Activated CD8-positive, alpha-beta memory T cell treated with anti-CD3 and anti-CD28 coated beads for 4 hours (primary cell): ENCODE measurements around the gene FLYWCH2.

Experiments
- DNase-seq, 2 donors: peaks; one replicate each; pipeline ENCODE4 v3.0.0-alpha.2; 2020; ENCODE audit warnings: low read depth in 2 of 2

Gene FLYWCH2

GRCh38 chr16:2853531-2854073 lies 29.4 kb upstream of the FLYWCH2 start:
- DNase-seq = no peak

- DNase-seq = no peak
Measured at GRCh38 chr16:2854700-2855309, 28.2 kb upstream of the FLYWCH2 start.

GRCh38 chr16:2855536-2855935 lies 27.5 kb upstream of the FLYWCH2 start:
- no peak for DNase-seq

GRCh38 chr16:2856061-2856670 lies 26.8 kb upstream of the FLYWCH2 start:
- no peak for DNase-seq

- DNase-seq = no peak
Measured at GRCh38 chr16:2856686-2857450, 26.1 kb upstream of the FLYWCH2 start.

- DNase-seq = no peak
Measured at GRCh38 chr16:2857451-2858244, 25.4 kb upstream of the FLYWCH2 start, which contains the start of gene PRSS22. PRSS22 (minus strand) TSS chr16:2858170; CDS start chr16:2858104, 66 bp downstream.

GRCh38 chr16:2858245-2859025 lies 24.6 kb upstream of the FLYWCH2 start:
- DNase-seq = no peak

DNA sequence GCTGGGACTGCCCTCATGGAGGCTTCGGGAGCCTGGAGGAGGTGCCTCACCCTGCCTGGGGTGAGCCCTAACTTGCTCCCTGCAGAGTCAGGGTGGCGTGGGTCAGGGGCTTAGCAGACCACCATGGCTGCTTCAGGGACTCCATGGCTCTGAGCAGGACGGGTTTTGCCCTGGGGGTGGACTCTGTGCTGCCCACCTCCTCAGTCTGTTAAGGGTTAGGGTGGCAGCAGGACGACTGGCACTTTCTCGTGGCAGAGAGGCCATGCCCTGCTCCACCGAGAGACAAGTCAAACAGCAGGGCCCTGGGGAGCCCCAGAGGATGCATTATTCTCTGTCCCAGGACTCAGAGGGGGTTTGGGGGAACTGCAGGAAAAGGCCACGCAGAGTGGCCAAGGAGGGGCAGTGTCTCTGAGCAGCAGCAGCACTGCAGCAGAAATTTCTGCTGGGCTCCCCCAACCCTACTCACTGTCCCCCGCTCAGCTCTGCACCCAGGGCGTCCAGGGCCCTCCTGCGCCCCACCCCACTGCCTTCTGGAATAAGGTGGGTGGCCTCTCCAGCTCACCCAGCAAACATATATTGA lies 23.2 kb upstream of the FLYWCH2 start:
- no peak for DNase-seq

GRCh38 chr16:2860826-2861567 lies 22.0 kb upstream of the FLYWCH2 start:
- DNase-seq = no peak

DNA sequence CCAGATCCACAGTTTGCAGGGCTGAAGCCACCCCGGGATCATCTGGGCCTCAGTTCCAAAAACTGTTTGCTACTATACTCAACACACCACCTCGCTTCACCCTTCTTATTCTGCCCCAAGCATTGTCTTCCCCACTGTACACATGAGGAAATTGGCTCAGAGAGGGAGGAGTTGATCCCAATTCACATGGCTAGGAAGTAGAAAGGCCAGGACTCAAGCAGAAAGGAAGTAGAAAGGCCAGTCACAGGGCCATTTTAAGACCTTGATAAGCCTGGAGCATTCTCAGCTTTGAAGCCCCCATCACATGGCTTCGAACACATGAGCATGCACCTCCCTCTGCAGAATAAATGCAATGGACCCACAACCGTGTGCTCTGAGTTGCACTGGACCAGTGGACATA lies 17.4 kb upstream of the FLYWCH2 start:
- DNase-seq = no peak

DNA sequence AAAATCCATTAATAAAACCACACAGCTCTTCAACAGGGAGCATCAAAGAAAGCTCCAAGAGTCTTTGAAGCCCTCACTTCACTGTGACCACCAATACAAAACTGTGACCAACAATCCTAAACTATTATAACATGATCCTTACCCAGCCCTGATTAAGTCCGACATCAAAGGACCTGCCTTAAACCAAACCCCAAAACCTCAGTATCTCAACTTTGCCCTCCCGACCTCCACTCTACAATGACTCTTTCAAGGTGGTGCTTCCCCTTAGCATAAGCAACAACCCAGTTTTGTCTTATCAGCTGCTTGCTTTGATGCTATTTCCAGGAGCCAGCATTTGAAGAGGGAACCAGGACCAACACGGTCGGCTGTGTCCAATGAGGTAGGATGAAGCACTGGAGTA lies 16.6 kb upstream of the FLYWCH2 start:
- DNase-seq = no peak

GRCh38 chr16:2867661-2867986 lies 15.4 kb upstream of the FLYWCH2 start:
- DNase-seq = no peak

GRCh38 chr16:2867987-2868789 lies 14.8 kb upstream of the FLYWCH2 start:
- DNase-seq = peak; percentile 86 to 90

GRCh38 chr16:2871926-2872325 lies 11.1 kb upstream of the FLYWCH2 start:
- DNase-seq = no peak

DNA sequence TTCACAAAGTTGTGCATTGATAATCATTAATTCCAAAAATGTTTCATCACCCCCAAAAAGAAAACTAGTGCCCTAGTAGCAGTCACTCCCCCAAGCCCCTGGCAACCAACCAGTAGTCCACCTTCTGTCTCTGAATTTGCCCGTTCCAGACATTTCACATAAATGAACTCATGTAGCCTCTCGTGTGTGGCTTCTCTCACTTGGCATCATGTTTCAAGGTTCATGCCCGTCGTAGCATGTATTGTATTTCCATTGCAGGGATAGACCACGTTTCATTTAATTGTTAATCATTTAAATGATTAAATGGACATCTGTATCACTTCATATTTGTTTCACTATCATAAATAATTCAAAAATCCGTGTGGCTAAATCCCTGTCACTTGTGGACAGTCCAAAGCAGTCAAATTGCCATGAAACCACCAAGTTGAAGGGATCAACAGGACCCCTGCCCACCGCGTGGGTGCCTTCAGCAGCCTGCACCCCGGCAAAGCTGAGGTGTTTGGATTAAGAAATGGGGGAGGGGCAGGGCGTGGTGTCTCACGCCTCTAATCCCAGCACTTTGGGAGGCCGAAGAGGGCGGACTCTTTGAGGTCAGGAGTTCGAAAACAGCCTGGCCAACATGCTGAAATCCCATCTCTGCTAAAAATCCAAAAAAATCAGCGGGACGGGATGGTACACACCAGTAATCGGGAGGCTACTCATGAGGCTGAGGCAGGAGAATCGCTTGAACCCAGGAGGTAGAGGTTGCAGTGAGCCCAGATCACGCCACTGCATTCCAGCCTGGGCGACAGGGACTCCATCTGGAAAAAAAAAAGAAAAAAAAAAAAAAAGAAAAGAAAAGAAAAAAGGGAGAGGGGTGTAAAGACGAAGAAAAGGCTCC lies 8.7 kb upstream of the FLYWCH2 start:
- DNase-seq = no peak

- DNase-seq = peak in 1 of 2 donors; percentile 28
Measured at GRCh38 chr16:2874912-2875362, 8.1 kb upstream of the FLYWCH2 start.

- DNase-seq = no peak
Measured at GRCh38 chr16:2879854-2880508, 3.0 kb upstream of the FLYWCH2 start.
